SK-N-SH (cell line): ENCODE measurements around the gene FBXO10.

Source experiments
- CTCF ChIP-seq: fragments of 200-600 bp; sonication (generic); IDR thresholded peaks from 2 replicates; pipeline ENCODE4 v1.6.1; 2017; ENCODE audit warnings: antibody characterized with exemption, mild to moderate bottlenecking, moderate library complexity
- EP300 ChIP-seq, 2 experiments: IDR thresholded peaks; 2 replicates each; pipeline versions ENCODE4 v1.4.0 to v1.6.1; 2012; ENCODE audit warnings: borderline replicate concordance in 1 of 2, low read depth in 1 of 2, low read length in 1 of 2
- FOXJ3 ChIP-seq: sonication (generic); formaldehyde crosslinking; IDR thresholded peaks from 2 replicates; pipeline ENCODE4 v1.5.1; 2020; ENCODE audit warnings: mild to moderate bottlenecking, missing genetic modification reagents
- NRF1 ChIP-seq: IDR thresholded peaks from 2 replicates; pipeline ENCODE4 v1.6.1; 2012; ENCODE audit warnings: low read depth, mild to moderate bottlenecking, low read length
- RXRA ChIP-seq: IDR thresholded peaks from 2 replicates; pipeline ENCODE4 v1.4.0; 2012; ENCODE audit warnings: low read depth, mild to moderate bottlenecking, borderline replicate concordance
- TF ChIP-seq, protein P1 (sequence below): IDR thresholded peaks from 2 replicates; pipeline ENCODE4 v1.6.1; 2012; ENCODE audit warnings: mild to moderate bottlenecking, low read depth, low read length, moderate library complexity

DNA sequence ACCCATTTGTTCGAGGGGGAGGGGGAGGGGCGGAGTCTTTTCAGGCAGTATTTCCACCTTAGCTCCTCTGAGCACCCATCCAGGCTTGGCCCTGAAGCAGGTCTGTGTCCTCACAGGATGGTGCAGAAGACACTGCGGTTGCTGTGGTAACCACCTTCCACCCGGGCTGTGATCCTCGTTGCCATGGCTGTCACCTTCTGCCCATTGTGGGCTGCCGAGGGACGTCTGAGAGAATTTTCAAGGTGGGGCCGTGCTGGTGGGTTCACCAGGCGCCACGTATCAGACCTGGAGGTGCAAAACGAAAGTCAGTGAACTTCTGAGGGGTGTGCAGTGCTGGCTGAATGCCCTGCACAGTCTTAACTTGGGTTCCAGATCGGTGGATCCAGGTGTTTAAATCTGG, 63.7 kb downstream of the FBXO10 start:
- TF ChIP-seq EP300 (IDR thresholded peaks at IDR 0.05; ENCODE audit: borderline replicate concordance in 1 of 2, low read depth in 1 of 2, low read length in 1 of 2) (no peak), NRF1 (no peak), RXRA (no peak), CTCF (no peak), FOXJ3 (CRISPR knock-in tag) (no peak)
- TF ChIP-seq, protein P1, sequence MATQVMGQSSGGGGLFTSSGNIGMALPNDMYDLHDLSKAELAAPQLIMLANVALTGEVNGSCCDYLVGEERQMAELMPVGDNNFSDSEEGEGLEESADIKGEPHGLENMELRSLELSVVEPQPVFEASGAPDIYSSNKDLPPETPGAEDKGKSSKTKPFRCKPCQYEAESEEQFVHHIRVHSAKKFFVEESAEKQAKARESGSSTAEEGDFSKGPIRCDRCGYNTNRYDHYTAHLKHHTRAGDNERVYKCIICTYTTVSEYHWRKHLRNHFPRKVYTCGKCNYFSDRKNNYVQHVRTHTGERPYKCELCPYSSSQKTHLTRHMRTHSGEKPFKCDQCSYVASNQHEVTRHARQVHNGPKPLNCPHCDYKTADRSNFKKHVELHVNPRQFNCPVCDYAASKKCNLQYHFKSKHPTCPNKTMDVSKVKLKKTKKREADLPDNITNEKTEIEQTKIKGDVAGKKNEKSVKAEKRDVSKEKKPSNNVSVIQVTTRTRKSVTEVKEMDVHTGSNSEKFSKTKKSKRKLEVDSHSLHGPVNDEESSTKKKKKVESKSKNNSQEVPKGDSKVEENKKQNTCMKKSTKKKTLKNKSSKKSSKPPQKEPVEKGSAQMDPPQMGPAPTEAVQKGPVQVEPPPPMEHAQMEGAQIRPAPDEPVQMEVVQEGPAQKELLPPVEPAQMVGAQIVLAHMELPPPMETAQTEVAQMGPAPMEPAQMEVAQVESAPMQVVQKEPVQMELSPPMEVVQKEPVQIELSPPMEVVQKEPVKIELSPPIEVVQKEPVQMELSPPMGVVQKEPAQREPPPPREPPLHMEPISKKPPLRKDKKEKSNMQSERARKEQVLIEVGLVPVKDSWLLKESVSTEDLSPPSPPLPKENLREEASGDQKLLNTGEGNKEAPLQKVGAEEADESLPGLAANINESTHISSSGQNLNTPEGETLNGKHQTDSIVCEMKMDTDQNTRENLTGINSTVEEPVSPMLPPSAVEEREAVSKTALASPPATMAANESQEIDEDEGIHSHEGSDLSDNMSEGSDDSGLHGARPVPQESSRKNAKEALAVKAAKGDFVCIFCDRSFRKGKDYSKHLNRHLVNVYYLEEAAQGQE = no peak
